DMS 273 treated with DMSO at 0.1 percent for 48 hours (cell line): ENCODE data around the gene IQCN.
"Not testable (repeated sequence)": the region's sequence is repeated elsewhere in the genome, so short reads cannot be mapped to it uniquely, and the experiment has no call there.

Experiments used
- DNase-seq: peaks from one replicate; lab custom pipeline; 2025; lab: John Stamatoyannopoulos, UW

Gene IQCN

DNA sequence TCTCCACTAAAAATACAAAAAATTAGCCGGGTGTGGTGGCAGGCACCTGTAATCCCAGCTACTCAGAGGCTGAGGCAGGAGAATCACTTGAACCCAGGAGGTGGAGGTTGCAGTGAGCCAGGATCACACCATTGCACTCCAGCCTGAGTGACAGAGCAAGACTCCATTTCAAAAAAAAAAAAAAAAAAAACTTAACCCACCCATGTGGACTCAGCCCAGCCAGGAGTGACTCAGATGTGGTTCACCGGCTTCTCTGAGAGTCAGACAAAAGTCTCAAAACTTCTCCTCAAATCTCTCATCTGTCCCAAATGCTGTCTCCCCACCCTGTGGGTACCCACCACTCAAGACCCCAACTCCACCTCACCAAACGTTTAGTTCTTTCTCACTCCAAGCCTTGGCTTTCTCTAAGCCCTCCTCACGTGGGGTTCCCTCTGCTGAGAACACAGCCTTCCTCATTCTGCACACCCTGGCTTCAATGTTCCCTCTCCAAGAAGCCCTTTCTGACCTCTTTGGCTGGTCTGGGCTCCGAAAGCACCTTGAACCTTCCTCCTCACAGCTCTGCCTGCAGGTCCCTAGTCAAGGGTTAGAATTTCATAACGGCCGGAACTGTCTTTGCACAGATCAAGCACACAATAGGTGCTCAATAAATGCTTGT, 59.3 kb downstream of the IQCN start:
- no peak for DNase-seq

- DNase-seq, result no peak
Measured at GRCh38 chr19:18211683-18212082, 62.6 kb downstream of the IQCN start.

GRCh38 chr19:18209912-18210311, 64.3 kb downstream of the IQCN start:
- DNase-seq, result not testable (repeated sequence)

DNA sequence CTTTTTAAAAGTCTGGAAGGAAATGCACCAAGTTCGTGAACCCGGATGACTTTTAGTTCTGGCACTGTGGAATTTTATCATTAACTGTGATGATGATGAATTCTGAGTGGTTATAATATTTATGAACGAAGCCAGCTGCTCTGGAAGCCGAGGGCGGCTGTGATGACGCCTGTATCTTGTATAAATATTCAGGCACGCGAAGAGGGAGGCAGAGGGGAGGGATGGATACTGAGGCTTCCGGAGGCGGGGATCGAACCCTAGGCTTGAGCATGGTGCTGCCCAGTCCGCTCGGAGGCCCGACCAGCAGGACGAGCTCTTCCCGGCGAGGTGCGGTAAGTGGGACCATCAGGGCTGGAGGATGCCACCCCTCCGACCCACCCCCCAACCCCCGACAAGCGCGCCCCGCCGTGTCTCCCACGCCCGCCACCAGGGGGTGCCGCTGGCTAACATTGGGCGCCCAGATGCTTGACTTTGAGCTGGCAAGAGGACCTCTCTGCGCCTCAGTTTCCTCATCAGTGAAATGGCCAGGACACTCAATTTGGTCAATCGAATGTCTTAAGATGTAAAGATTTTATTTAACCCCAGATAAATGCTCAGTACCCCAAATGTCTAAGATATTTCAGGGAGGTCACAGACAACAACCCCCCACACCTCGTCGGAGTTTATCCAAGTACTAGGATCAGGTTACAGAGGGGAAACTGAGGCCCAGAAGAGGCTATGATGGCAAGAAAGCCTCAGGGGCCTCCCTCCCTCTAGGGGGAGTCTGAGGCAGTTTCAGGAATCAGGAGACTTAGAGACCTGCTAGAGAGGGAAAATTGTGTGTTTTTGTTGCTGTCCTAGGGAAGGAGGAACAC, 65.9 kb downstream of the IQCN start:
- no peak for DNase-seq
